Gastrocnemius medialis (tissue), 4 donors: Measurements from ENCODE around the gene BORA. TPM values are rescaled to one million over a fixed set of nuclear protein-coding genes. Genes with fewer than 3 reads are reported as not detected.
"Not testable (repeated sequence)": the region's sequence is repeated elsewhere in the genome, so short reads cannot be mapped to it uniquely, and the experiment has no call there.

Experiments
- ATAC-seq, 2 donors: fragments of 150-250 bp; one replicate each; pipeline ENCODE4 v1.9.1; 2016
- DNase-seq, 2 donors: peaks; one replicate each; pipeline ENCODE4 v3.0.0-alpha.2; 2019
- H3K27ac ChIP-seq, 4 donors: fragments of 200-600 bp; sonication (generic); 1 replicate in 1 of 4; 2 replicates in 3 of 4; pipeline ENCODE4 v1.5.1; 2016 to 2018; ENCODE audit warnings: mild to moderate bottlenecking in 2 of 4, moderate library complexity in 1 of 4
- H3K27me3 ChIP-seq, 3 donors: fragments of 200-600 bp; sonication (generic) in 2 of 3; 1 replicate in 1 of 3; 2 replicates in 2 of 3; pipeline versions ENCODE4 v1.5.1 to v1.6.0; 2016 to 2019; ENCODE audit warnings: mild to moderate bottlenecking in 1 of 3, moderate library complexity in 1 of 3
- H3K36me3 ChIP-seq, 2 donors: fragments of 200-600 bp; sonication (generic) in 1 of 2; one replicate each; pipeline ENCODE4 v1.5.1; 2017 to 2018
- H3K4me1 ChIP-seq, 2 donors: fragments of 200-600 bp; sonication (generic) in 1 of 2; one replicate each; pipeline ENCODE4 v1.5.1; 2016 to 2017; ENCODE audit warnings: mild to moderate bottlenecking in 2 of 2
- H3K4me3 ChIP-seq, 4 donors: fragments of 200-600 bp; sonication (generic) in 3 of 4; 1 replicate in 1 of 4; 2 replicates in 3 of 4; pipeline ENCODE4 v1.5.1; 2016 to 2019; ENCODE audit warnings: mild to moderate bottlenecking in 2 of 4
- H3K9me3 ChIP-seq, 3 donors: fragments of 200-600 bp; sonication (generic) in 2 of 3; 1 replicate in 1 of 3; 2 replicates in 2 of 3; pipeline ENCODE4 v1.5.1; 2016 to 2019
- POLR2A ChIP-seq, 2 donors: fragments of 450-650 bp; IDR thresholded peaks; one replicate each; pipeline ENCODE4 v1.6.1; 2017; ENCODE audit warnings: antibody characterized with exemption in 2 of 2, mild to moderate bottlenecking in 2 of 2, moderate library complexity in 2 of 2
- in situ Hi-C, 4 donors: fragments of 200-750 bp; cut with MboI; loops; one replicate each; pipeline versions ENCODE4 v1.15.0 to v1.8.0; 2017; ENCODE audit warnings: low sequenced_read_pairs in 4 of 4
- intact Hi-C: fragments of 100-400 bp; cut with DNase I; formaldehyde crosslinking; loops from one replicate; pipeline ENCODE4 v1.15.1; 2023; ENCODE audit warnings: low total_unique reads
- total RNA-seq, 4 donors: library from RNA; depleted of rRNA; stranded (reverse); fragments of >200 nt; gene quantifications; one replicate each; pipeline versions ENCODE4 v1.1.0 to v1.2.3, GENCODE V29; 2016
- TF ChIP-seq, protein P1 (sequence below), 5 experiments: fragments of 450-650 bp in 3 of 5; fragments of 200-600 bp in 2 of 5; sonication (generic) in 2 of 5; IDR thresholded peaks in 4 of 5; conservative IDR thresholded peaks in 1 of 5; 1 replicate in 4 of 5; 2 replicates in 1 of 5; pipeline ENCODE4 v1.5.1; 2016 to 2019; ENCODE audit warnings: antibody characterized with exemption in 5 of 5, mild to moderate bottlenecking in 3 of 5, moderate library complexity in 3 of 5

Gene BORA
- total RNA-seq, 4 donors from 2014 or later, result 0.97 to 4.0 (median 1.4) TPM

GRCh38 chr13:72696579-72696978, 31.1 kb upstream of the BORA start:
- no peak for ATAC-seq
- in situ Hi-C loops (no loop called here), intact Hi-C loops (no loop called here)
- no peaks in the 10 kb centered on the region for H3K9me3 ChIP-seq
- TF ChIP-seq, protein P1, sequence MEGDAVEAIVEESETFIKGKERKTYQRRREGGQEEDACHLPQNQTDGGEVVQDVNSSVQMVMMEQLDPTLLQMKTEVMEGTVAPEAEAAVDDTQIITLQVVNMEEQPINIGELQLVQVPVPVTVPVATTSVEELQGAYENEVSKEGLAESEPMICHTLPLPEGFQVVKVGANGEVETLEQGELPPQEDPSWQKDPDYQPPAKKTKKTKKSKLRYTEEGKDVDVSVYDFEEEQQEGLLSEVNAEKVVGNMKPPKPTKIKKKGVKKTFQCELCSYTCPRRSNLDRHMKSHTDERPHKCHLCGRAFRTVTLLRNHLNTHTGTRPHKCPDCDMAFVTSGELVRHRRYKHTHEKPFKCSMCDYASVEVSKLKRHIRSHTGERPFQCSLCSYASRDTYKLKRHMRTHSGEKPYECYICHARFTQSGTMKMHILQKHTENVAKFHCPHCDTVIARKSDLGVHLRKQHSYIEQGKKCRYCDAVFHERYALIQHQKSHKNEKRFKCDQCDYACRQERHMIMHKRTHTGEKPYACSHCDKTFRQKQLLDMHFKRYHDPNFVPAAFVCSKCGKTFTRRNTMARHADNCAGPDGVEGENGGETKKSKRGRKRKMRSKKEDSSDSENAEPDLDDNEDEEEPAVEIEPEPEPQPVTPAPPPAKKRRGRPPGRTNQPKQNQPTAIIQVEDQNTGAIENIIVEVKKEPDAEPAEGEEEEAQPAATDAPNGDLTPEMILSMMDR (IDR thresholded peaks at IDR 0.05 in 4 of 5, conservative IDR thresholded peaks at IDR 0.05 in 1 of 5), result no peak
- no peak for TF ChIP-seq POLR2A (IDR thresholded peaks at IDR 0.05)
- H3K27ac ChIP-seq, result no peak overlapping the region
- H3K36me3 ChIP-seq, result no peaks in the 10 kb centered on the region
- H3K4me3 ChIP-seq, result no peak overlapping the region
- DNase-seq, result no peak
- peaks cover 0 to 2% (median 0%) of the 10 kb centered on the region in 3 donors for H3K27me3 ChIP-seq
- no peaks in the 10 kb centered on the region for H3K4me1 ChIP-seq

DNA sequence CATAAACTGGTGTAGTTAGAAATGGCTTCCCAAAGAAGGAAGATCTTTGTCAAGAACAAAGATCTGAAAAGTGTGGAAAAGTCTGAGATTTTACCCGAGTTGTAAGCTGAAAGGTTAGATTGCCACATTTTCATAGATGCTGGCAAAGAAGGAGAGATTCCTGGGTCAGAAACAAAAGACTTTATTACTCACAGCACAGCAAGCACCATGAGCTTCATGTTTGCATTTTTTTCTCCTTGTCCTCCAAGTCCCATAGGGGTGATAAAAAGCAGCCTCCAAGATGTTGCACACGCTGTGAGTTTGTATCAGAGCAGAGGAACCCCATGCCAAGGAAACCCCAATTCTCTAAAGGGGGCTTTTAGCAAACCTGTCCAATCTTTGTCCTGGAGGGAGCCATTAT, 29.6 kb upstream of the BORA start:
- H3K27me3 ChIP-seq, result no peaks in the 10 kb centered on the region
- in situ Hi-C loops (no loop called here), intact Hi-C loops (no loop called here)
- no peak overlapping the region for H3K27ac ChIP-seq
- TF ChIP-seq, protein P1 (IDR thresholded peaks at IDR 0.05 in 4 of 5, conservative IDR thresholded peaks at IDR 0.05 in 1 of 5), result no peak
- no peak for TF ChIP-seq POLR2A (IDR thresholded peaks at IDR 0.05)
- no peaks in the 10 kb centered on the region for H3K4me1 ChIP-seq
- ATAC-seq (no peak), DNase-seq (no peak)
- H3K36me3 ChIP-seq, result no peaks in the 10 kb centered on the region
- no peaks in the 10 kb centered on the region for H3K9me3 ChIP-seq
- H3K4me3 ChIP-seq, result no peak overlapping the region

GRCh38 chr13:72700509-72700908, 27.2 kb upstream of the BORA start:
- intact Hi-C loops (no loop called here), in situ Hi-C loops (no loop called here)
- ATAC-seq (no peak), DNase-seq (no peak)
- Histone ChIP-seq H3K4me1 (no peaks in the 10 kb centered on the region), H3K27ac (no peak overlapping the region), H3K36me3 (no peaks in the 10 kb centered on the region), H3K27me3 (no peaks in the 10 kb centered on the region), H3K9me3 (no peaks in the 10 kb centered on the region), H3K4me3 (no peak overlapping the region)
- TF ChIP-seq POLR2A (IDR thresholded peaks at IDR 0.05), result no peak

- Histone ChIP-seq H3K9me3 (no peaks in the 10 kb centered on the region), H3K27ac (no peak overlapping the region), H3K4me3 (no peak overlapping the region), H3K27me3 (no peaks in the 10 kb centered on the region), H3K4me1 (no peaks in the 10 kb centered on the region), H3K36me3 (peaks cover 0 to 30% of the 10 kb centered on the region in 2 donors)
- in situ Hi-C loops (no loop called here), intact Hi-C loops (no loop called here)
- no peak for ATAC-seq
- TF ChIP-seq, protein P1 (IDR thresholded peaks at IDR 0.05 in 4 of 5, conservative IDR thresholded peaks at IDR 0.05 in 1 of 5), result no peak
- no peak for TF ChIP-seq POLR2A (IDR thresholded peaks at IDR 0.05)
- DNase-seq, result no peak
Observed at GRCh38 chr13:72716776-72717175, 10.9 kb upstream of the BORA start.

- H3K9me3 ChIP-seq, DNase-seq, H3K27ac ChIP-seq, intact Hi-C loops, H3K36me3 ChIP-seq, H3K27me3 ChIP-seq, ATAC-seq: not testable (repeated sequence)
- peak overlapping the region in 2 of 4 donors; percentile 82 to 90 for H3K4me3 ChIP-seq
- in situ Hi-C loops, result loop anchor here in 1 of 4 donors (5.0 kb wide), 1 partner anchor 56 kb away; the partner anchor contains the start of genes DIS3 and PIBF1
- H3K4me1 ChIP-seq, result peaks cover 8 to 18% of the 10 kb centered on the region in 2 donors
Observed at GRCh38 chr13:72726185-72726584, 1.5 kb upstream of the BORA start.
